ENCODE data around the gene CNTN2.

The CNTN2 gene

GRCh38 chr1:205074513-205074912, 31.5 kb downstream of the CNTN2 start:
- no peaks in the 10 kb centered on the region for H3K4me1 ChIP-seq (ENCODE audit: insufficient read depth, low read length)
- H3K9me3 ChIP-seq (ENCODE audit: insufficient read depth, low read depth, low read length) = no peaks in the 10 kb centered on the region
- no peaks in the 10 kb centered on the region for H3K27me3 ChIP-seq (ENCODE audit: insufficient read depth, low read length)
- H3K27ac ChIP-seq (ENCODE audit: low read length) = no peak overlapping the region
- H3K4me3 ChIP-seq (ENCODE audit: low read length) = no peak overlapping the region
- H3K9ac ChIP-seq (ENCODE audit: low read depth, low read length) = no peak overlapping the region
- H3K36me3 ChIP-seq (ENCODE audit: insufficient read depth, low read depth, low read length) = no peaks in the 10 kb centered on the region

- no peak overlapping the region for H3K4me3 ChIP-seq (ENCODE audit: low read length)
- H3K9ac ChIP-seq (ENCODE audit: low read depth, low read length) = no peak overlapping the region
- H3K9me3 ChIP-seq (ENCODE audit: insufficient read depth, low read depth, low read length) = no peaks in the 10 kb centered on the region
- H3K27me3 ChIP-seq (ENCODE audit: insufficient read depth, low read length) = no peaks in the 10 kb centered on the region
- H3K27ac ChIP-seq (ENCODE audit: low read length) = no peak overlapping the region
- no peaks in the 10 kb centered on the region for H3K4me1 ChIP-seq (ENCODE audit: insufficient read depth, low read length)
- H3K36me3 ChIP-seq (ENCODE audit: insufficient read depth, low read depth, low read length) = no peaks in the 10 kb centered on the region
Measured at GRCh38 chr1:205075642-205076155, 32.7 kb downstream of the CNTN2 start.

- H3K27ac ChIP-seq (ENCODE audit: low read length) = no peak overlapping the region
- no peaks in the 10 kb centered on the region for H3K9me3 ChIP-seq (ENCODE audit: insufficient read depth, low read depth, low read length)
- H3K27me3 ChIP-seq (ENCODE audit: insufficient read depth, low read length) = no peaks in the 10 kb centered on the region
- H3K36me3 ChIP-seq (ENCODE audit: insufficient read depth, low read depth, low read length) = no peaks in the 10 kb centered on the region
- no peak overlapping the region for H3K9ac ChIP-seq (ENCODE audit: low read depth, low read length)
- no peak overlapping the region for H3K4me3 ChIP-seq (ENCODE audit: low read length)
- H3K4me1 ChIP-seq (ENCODE audit: insufficient read depth, low read length) = no peaks in the 10 kb centered on the region
Measured at GRCh38 chr1:205076245-205076761, 33.3 kb downstream of the CNTN2 start.

GRCh38 chr1:205077158-205077933, 34.3 kb downstream of the CNTN2 start:
- Histone ChIP-seq H3K27ac (ENCODE audit: low read length) (no peak overlapping the region), H3K36me3 (ENCODE audit: insufficient read depth, low read depth, low read length) (no peaks in the 10 kb centered on the region), H3K4me3 (ENCODE audit: low read length) (no peak overlapping the region), H3K9me3 (ENCODE audit: insufficient read depth, low read depth, low read length) (no peaks in the 10 kb centered on the region), H3K27me3 (ENCODE audit: insufficient read depth, low read length) (no peaks in the 10 kb centered on the region), H3K4me1 (ENCODE audit: insufficient read depth, low read length) (no peaks in the 10 kb centered on the region), H3K9ac (ENCODE audit: low read depth, low read length) (no peak overlapping the region)

- no peaks in the 10 kb centered on the region for H3K4me1 ChIP-seq (ENCODE audit: insufficient read depth, low read length)
Measured at GRCh38 chr1:205077934-205078311, 34.9 kb downstream of the CNTN2 start.

GRCh38 chr1:205082431-205082830, 39.4 kb downstream of the CNTN2 start:
- Histone ChIP-seq H3K9me3 (ENCODE audit: insufficient read depth, low read depth, low read length) (no peaks in the 10 kb centered on the region), H3K27me3 (ENCODE audit: insufficient read depth, low read length) (no peaks in the 10 kb centered on the region), H3K36me3 (ENCODE audit: insufficient read depth, low read depth, low read length) (peaks cover 32% of the 10 kb centered on the region), H3K4me3 (ENCODE audit: low read length) (no peak overlapping the region), H3K9ac (ENCODE audit: low read depth, low read length) (no peak overlapping the region), H3K27ac (ENCODE audit: low read length) (no peak overlapping the region), H3K4me1 (ENCODE audit: insufficient read depth, low read length) (no peaks in the 10 kb centered on the region)

More at GRCh38 chr1:205077934-205078311, 34.9 kb downstream of the CNTN2 start:
- Histone ChIP-seq H3K27me3 (ENCODE audit: insufficient read depth, low read length) (no peaks in the 10 kb centered on the region), H3K4me3 (ENCODE audit: low read length) (no peak overlapping the region), H3K9ac (ENCODE audit: low read depth, low read length) (no peak overlapping the region), H3K9me3 (ENCODE audit: insufficient read depth, low read depth, low read length) (no peaks in the 10 kb centered on the region), H3K36me3 (ENCODE audit: insufficient read depth, low read depth, low read length) (no peaks in the 10 kb centered on the region), H3K27ac (ENCODE audit: low read length) (no peak overlapping the region)

- no peaks in the 10 kb centered on the region for H3K9me3 ChIP-seq (ENCODE audit: insufficient read depth, low read depth, low read length)
- H3K9ac ChIP-seq (ENCODE audit: low read depth, low read length) = no peak within 1 kb of the TSS
- H3K4me3 ChIP-seq (ENCODE audit: low read length) = no peak within 1 kb of the TSS
- H3K27me3 ChIP-seq (ENCODE audit: insufficient read depth, low read length) = no peaks in the 10 kb centered on the region
- no peaks in the 10 kb centered on the region for H3K4me1 ChIP-seq (ENCODE audit: insufficient read depth, low read length)
- no peak within 1 kb of the TSS for H3K27ac ChIP-seq (ENCODE audit: low read length)
- H3K36me3 ChIP-seq (ENCODE audit: insufficient read depth, low read depth, low read length) = peaks cover 52% of the 10 kb centered on the region
Measured at GRCh38 chr1:205084360-205084759, 41.3 kb downstream of the CNTN2 start, which contains the start of gene TMEM81. TMEM81 (minus strand) TSS chr1:205084460; CDS start chr1:205084320, 140 bp downstream.

- Histone ChIP-seq H3K4me1 (ENCODE audit: insufficient read depth, low read length) (no peaks in the 10 kb centered on the region), H3K27me3 (ENCODE audit: insufficient read depth, low read length) (no peaks in the 10 kb centered on the region), H3K9ac (ENCODE audit: low read depth, low read length) (no peak overlapping the region), H3K36me3 (ENCODE audit: insufficient read depth, low read depth, low read length) (peaks cover 84% of the 10 kb centered on the region), H3K9me3 (ENCODE audit: insufficient read depth, low read depth, low read length) (no peaks in the 10 kb centered on the region), H3K27ac (ENCODE audit: low read length) (no peak overlapping the region), H3K4me3 (ENCODE audit: low read length) (no peak overlapping the region)
Measured at GRCh38 chr1:205088341-205088740, 45.3 kb downstream of the CNTN2 start.

GRCh38 chr1:205091043-205091740, 48.2 kb downstream of the CNTN2 start:
- Histone ChIP-seq H3K27ac (ENCODE audit: low read length) (no peak overlapping the region), H3K4me1 (ENCODE audit: insufficient read depth, low read length) (no peaks in the 10 kb centered on the region), H3K36me3 (ENCODE audit: insufficient read depth, low read depth, low read length) (peaks cover 87% of the 10 kb centered on the region), H3K4me3 (ENCODE audit: low read length) (no peak overlapping the region), H3K9ac (ENCODE audit: low read depth, low read length) (no peak overlapping the region), H3K27me3 (ENCODE audit: insufficient read depth, low read length) (no peaks in the 10 kb centered on the region), H3K9me3 (ENCODE audit: insufficient read depth, low read depth, low read length) (no peaks in the 10 kb centered on the region)

GRCh38 chr1:205095422-205095821, 52.4 kb downstream of the CNTN2 start:
- Histone ChIP-seq H3K9me3 (ENCODE audit: insufficient read depth, low read depth, low read length) (no peaks in the 10 kb centered on the region), H3K36me3 (ENCODE audit: insufficient read depth, low read depth, low read length) (peaks cover 95% of the 10 kb centered on the region), H3K4me3 (ENCODE audit: low read length) (no peak overlapping the region), H3K4me1 (ENCODE audit: insufficient read depth, low read length) (no peaks in the 10 kb centered on the region), H3K27me3 (ENCODE audit: insufficient read depth, low read length) (no peaks in the 10 kb centered on the region), H3K9ac (ENCODE audit: low read depth, low read length) (no peak overlapping the region), H3K27ac (ENCODE audit: low read length) (no peak overlapping the region)

- Histone ChIP-seq H3K9ac (ENCODE audit: low read depth, low read length) (no peak overlapping the region), H3K36me3 (ENCODE audit: insufficient read depth, low read depth, low read length) (peaks cover 95% of the 10 kb centered on the region), H3K4me3 (ENCODE audit: low read length) (no peak overlapping the region), H3K4me1 (ENCODE audit: insufficient read depth, low read length) (no peaks in the 10 kb centered on the region), H3K9me3 (ENCODE audit: insufficient read depth, low read depth, low read length) (no peaks in the 10 kb centered on the region), H3K27ac (ENCODE audit: low read length) (no peak overlapping the region), H3K27me3 (ENCODE audit: insufficient read depth, low read length) (no peaks in the 10 kb centered on the region)
Measured at GRCh38 chr1:205098242-205098641, 55.2 kb downstream of the CNTN2 start.

GRCh38 chr1:205102404-205102803, 59.4 kb downstream of the CNTN2 start:
- Histone ChIP-seq H3K9me3 (ENCODE audit: insufficient read depth, low read depth, low read length) (no peaks in the 10 kb centered on the region), H3K27me3 (ENCODE audit: insufficient read depth, low read length) (no peaks in the 10 kb centered on the region), H3K4me1 (ENCODE audit: insufficient read depth, low read length) (no peaks in the 10 kb centered on the region), H3K27ac (ENCODE audit: low read length) (no peak overlapping the region), H3K9ac (ENCODE audit: low read depth, low read length) (no peak overlapping the region), H3K4me3 (ENCODE audit: low read length) (no peak overlapping the region), H3K36me3 (ENCODE audit: insufficient read depth, low read depth, low read length) (peaks cover 99% of the 10 kb centered on the region)

Data from iPS-20b (cell line).